HL-60/S4 treated with retinoic acid at 250 ng/mL for 4 days and 3 days (cell line): Measurements from ENCODE around the gene CDC45.

Source experiments
- in situ Hi-C: fragments of 300-500 bp; cut with MboI; formaldehyde crosslinking; loops from 2 replicates; pipeline ENCODE4 v1.7.0; 2022; ENCODE audit warnings: low sequenced_read_pairs

The CDC45 gene

GRCh38 chr22:19466848-19467752 lies 12.6 kb upstream of the CDC45 start:
- in situ Hi-C loops: no loop called here

DNA sequence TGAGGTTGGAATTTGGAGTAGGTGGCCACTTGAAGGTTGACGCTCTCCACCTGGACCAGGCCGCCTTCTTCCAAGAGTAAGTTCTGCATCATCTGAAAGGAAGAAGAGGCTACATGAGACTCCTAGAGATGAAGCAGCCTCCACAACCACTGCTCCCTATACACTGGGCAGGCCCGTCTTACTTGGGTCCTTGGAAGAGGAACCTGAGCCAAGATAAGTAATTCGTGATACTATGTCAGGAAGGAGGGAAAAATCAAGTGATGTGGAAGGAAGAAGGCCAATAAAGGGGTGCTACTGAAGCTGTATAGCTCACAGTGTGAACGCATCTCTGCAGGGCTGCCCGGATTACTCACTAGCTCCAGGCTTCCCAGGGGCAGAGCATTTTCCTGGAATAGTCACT lies 11.8 kb upstream of the CDC45 start:
- in situ Hi-C loops: no loop called here

DNA sequence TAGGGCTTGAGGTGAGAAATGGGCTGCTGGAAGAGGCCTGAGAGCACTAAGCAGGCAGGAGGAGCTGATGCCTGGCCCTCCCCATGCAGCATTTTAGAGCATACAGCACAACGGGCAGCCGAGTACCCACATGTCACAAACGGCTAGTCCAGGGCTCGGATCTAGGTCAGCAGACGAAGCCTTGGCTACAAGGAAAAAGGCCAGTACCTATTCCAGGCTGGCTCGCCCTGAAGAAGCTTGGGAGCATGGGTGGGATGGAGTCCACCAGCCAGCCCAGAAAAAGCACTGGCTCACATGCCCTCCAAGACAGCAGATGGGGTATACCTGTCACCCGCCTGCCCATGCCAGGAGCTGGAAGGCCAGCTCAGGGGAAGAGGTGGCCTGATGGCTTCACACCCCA lies 10.3 kb upstream of the CDC45 start:
- in situ Hi-C loops: no loop called here

DNA sequence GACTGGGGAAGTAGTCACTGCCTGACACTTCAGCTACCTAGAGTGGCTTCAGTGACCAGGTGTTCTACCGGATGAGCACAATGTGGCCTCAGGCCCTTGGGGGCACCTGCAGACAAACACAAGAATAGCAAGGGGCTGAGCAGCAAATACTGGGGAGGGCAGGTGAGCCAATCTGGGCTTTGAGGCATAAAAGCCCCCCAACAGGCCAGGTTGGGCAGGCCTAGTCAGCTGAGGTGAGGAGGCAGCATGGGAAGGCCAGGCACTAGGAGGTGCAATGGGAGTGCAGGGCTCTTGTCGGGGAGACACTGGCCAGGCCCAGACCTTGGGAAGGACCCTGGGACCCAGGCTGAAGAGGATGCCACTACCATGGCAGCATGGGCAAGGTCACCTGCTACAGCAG lies 9.7 kb upstream of the CDC45 start:
- in situ Hi-C loops: no loop called here

DNA sequence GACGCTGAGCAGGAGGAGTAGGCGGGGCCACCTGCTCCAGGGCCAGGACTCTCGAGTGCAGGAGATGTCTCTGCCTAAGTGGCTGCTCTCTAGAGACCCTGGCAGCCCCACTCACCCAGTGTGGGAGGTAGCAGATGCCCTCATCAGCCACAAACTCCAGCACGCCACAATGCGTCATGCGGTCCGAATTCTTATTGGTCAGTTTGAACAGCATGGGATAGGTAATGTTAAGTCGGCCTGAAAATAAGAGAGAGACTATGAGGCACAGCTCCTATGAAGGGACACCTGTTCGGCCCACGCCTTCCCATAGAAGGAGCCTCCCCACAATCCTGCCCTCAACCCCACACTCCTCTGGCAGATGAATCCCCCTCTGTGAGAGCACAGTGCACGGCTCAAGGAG lies 8.1 kb upstream of the CDC45 start:
- in situ Hi-C loops: no loop called here

DNA sequence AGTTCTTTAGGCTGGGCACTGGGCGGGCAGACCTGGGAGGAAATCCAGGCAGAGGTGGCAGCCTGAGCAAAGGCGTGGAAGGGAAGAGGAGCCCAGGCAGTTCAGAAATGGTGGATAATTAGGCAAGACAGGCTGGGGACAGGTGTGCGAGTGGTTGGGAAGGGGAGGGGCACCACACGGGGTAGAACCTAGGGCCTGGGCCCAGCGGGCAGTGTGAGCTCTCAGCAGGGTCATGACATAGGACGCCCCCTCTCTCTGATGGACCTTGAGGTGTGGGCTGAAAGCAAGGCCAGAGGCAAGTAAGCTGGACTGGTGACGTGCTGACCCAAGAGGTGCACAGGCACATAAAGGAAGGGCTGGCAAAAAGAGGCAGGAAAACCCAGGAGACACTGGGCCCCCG lies 7.5 kb upstream of the CDC45 start:
- in situ Hi-C loops: no loop called here

DNA sequence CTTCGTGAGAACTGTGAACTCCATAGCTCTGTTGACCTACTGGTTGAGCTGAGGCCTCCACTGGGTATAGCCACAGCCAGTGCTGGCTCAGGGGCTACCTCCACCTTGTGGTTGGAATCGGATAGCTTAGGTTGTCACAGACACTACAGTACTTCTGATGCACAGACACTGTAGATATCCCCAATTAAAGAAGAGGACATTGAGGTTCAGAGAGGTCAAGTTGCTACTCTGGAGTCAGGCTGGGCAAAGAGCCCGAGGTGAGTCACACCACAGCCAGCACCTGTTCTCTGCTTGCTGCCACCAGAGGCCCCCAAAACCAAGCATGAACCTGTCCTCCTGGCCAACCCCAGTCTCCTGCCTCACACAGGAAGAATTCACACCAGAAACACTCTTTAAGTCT lies 6.1 kb upstream of the CDC45 start:
- in situ Hi-C loops: no loop called here

DNA sequence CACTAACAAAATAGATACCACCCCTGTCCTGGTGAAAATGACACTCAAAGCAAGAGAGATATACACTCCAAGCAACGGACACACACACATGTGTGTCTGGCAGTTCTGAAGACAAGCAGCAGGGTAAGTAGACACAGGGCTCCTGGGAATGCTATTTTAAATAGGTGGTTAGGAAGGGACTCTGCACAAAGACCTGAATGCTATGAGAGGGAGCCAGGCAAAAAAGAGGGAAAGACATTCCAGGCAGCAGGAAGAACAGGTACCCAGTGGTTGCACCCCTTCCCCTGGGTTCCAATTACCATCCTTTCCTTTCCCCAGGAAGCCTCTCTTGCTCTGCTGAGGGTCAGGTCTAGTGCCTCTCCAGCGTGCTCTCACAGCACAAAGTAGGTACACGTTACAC lies 3.7 kb upstream of the CDC45 start:
- in situ Hi-C loops: no loop called here

GRCh38 chr22:19477321-19478044 lies 2.2 kb upstream of the CDC45 start:
- in situ Hi-C loops: no loop called here

- in situ Hi-C loops: no loop called here
These were observed 1.4 kb upstream of the CDC45 start for GRCh38 chr22:19478045-19478900.

DNA sequence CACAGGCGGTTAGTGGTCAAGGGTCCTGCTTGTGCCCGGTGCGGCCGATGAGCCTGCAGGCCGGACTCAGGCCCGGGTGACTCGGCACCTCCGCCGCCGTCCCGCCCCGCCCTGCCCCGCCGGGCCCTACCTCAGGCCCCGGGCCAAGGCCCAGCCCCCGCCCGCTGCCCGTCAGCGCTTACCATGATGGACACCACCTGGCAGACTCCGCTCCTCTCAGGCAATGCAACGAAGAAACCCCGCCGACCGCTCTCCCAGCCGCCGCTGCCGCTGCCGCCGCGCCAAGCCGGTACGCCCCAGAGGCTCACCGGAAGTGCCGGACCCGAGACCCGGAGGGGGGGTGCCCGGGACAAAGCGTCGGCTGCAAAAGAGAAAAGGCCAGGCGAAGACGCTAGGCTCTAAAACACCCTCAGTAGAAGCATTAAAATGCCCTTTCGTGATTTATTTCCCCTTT lies 792 bp upstream of the CDC45 start, which contains the start of gene UFD1:
Gene UFD1, minus strand, starts transcription at position 293 of the 454 bp plus-strand sequence. Its CDS starts 108 bp downstream, at position 185.
- in situ Hi-C loops: no loop called here

DNA sequence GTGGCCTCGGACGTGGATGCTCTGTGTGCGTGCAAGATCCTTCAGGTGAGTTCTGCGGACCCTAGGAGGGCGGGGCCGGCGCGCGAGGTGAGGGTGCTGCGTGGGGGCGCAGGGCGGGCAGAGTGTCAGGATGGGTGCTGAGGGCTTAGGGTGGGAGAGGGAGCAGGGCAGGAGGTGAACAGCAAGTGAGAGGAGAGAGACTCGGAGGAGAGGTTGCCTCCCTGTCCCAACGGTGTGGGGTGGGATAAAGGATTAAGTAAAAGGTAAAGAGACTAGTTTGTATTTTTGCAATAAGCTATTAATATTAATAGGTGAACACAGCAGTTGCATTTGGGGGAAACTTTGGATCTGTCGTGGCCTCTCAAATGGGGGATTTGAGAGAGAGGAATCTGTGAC lies 451 bp downstream of the CDC45 start:
- in situ Hi-C loops: no loop called here

GRCh38 chr22:19480789-19481188 lies 1.1 kb downstream of the CDC45 start:
- in situ Hi-C loops: no loop called here

DNA sequence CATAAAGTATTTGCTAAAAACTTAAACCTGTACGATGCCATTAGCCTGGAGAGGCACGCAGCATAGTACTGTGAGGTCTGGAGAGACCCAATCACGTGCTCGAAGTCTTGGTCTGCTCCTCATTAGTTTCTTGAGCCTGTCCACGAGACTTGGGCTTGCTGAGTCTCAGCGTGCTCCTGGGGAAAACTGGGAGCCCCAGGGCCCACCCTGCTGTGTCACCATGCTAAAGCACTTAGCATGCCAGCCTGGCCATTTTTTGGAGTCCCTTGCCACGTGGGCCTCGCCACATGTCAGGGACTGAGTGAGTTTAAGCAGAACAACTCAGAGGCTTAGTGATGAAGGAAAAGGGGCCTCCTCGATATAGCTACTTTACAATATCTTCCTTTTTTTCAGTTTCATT lies 2.6 kb downstream of the CDC45 start:
- in situ Hi-C loops: no loop called here

GRCh38 chr22:19483481-19484244 lies 3.9 kb downstream of the CDC45 start:
- in situ Hi-C loops: no loop called here

GRCh38 chr22:19488285-19488684 lies 8.6 kb downstream of the CDC45 start:
- in situ Hi-C loops: no loop called here

DNA sequence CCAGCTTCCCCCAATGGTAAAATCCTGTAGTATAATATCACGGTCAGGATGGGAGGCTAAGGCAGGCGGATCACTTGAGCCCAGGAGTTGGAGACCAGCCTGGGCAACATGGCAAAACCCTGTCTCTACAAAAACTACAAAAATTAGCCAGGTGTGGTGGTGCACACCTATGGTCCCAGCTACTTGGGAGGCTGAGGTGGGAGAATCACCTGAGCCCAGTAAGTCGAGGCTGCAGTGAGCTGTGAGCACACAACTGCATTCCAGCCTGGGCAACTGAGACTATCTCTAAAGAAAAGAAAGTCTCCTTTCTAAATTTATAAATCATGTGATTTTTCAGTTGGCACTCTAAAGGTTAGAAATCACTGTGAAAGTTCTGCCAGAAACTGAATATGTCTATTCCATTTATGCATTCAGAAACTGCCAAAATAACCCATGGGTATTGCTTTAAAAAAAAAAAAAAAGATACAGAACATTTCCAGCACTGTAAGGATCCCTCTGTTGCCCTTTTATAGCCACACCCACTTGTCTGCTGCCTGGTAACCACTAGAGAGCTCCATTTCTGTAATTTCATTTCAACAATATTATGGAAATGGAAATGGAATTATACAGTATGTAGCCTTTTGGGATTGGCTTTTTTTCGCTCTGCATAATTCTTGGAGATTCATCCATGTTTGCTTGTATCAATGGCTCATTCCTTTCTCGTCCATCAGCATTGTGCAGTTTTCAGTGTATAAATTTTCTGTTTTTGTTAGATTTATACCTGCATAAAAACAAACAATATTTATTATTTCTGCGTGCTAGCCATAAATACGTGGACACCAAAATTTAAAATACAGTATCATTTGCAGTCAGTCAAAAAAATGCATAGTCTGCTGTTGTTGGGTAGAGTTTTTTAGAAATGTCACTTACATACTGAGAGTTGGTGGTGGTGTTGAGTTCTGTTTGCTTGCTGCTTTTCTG lies 9.4 kb downstream of the CDC45 start:
- in situ Hi-C loops: no loop called here

- in situ Hi-C loops: no loop called here
These were observed 11.0 kb downstream of the CDC45 start for GRCh38 chr22:19490628-19491230.
